Osteoblast (primary cell): ENCODE data around the gene CILP. TPM values are rescaled to one million over a fixed set of nuclear protein-coding genes. Genes with fewer than 3 reads are reported as not detected.

ENCODE experiments used
- DNase-seq: peaks from one replicate; pipeline ENCODE4 v3.0.0; 2011; ENCODE audit warnings: low spot score, mixed read lengths; ENCODE audit not compliant: insufficient read length; ENCODE audit errors: missing footprints
- H2AFZ ChIP-seq: 2 replicates; pipeline ENCODE4 v1.6.0; 2011; ENCODE audit warnings: mild to moderate bottlenecking, low read length
- H3K27ac ChIP-seq: 2 replicates; pipeline ENCODE4 v1.5.1; 2011; ENCODE audit warnings: mild to moderate bottlenecking, low read depth, low read length, moderate library complexity
- H3K27me3 ChIP-seq: 2 replicates; pipeline ENCODE4 v1.6.0; 2012; ENCODE audit warnings: mild to moderate bottlenecking, control low read depth, inconsistent platforms, low read length, moderate library complexity; ENCODE audit not compliant: insufficient read depth
- H3K36me3 ChIP-seq: 2 replicates; pipeline ENCODE4 v1.5.1; 2011; ENCODE audit warnings: mild to moderate bottlenecking, low read length, control low read depth, moderate library complexity; ENCODE audit not compliant: insufficient read depth
- H3K4me1 ChIP-seq: 2 replicates; pipeline ENCODE4 v1.5.1; 2011; ENCODE audit warnings: mild to moderate bottlenecking, low read length, control low read depth, moderate library complexity; ENCODE audit not compliant: insufficient read depth
- H3K4me2 ChIP-seq: 2 replicates; pipeline ENCODE4 v1.6.0; 2011; ENCODE audit warnings: mild to moderate bottlenecking, low read length; ENCODE audit not compliant: insufficient read depth
- H3K4me3 ChIP-seq: fragments of 200-600 bp; sonication (generic); 3 replicates; pipeline ENCODE4 v1.5.1; 2012; ENCODE audit warnings: mild to moderate bottlenecking, low read length, inconsistent platforms; ENCODE audit not compliant: insufficient read depth
- H3K79me2 ChIP-seq: 2 replicates; pipeline ENCODE4 v1.6.0; 2012; ENCODE audit warnings: mild to moderate bottlenecking, low read length, control low read depth, inconsistent platforms; ENCODE audit not compliant: insufficient read depth
- H3K9me3 ChIP-seq: 2 replicates; pipeline ENCODE4 v1.5.1; 2011; ENCODE audit warnings: low read depth, low read length, control low read depth
- H4K20me1 ChIP-seq: 2 replicates; pipeline ENCODE4 v1.6.0; 2012; ENCODE audit warnings: mild to moderate bottlenecking, low read length, control low read depth; ENCODE audit not compliant: insufficient read depth
- CTCF ChIP-seq: IDR thresholded peaks from 2 replicates; pipeline ENCODE4 v1.5.1; 2011; ENCODE audit warnings: mild to moderate bottlenecking, low read depth, low read length, moderate library complexity; ENCODE audit errors: extremely low read depth
- small RNA-seq: library from RNA; depleted of rRNA; stranded (forward); fragments of <200 nt; gene quantifications from one replicate; pipeline ENCODE3, GENCODE V24; 2012
- total RNA-seq: library from RNA; depleted of rRNA; stranded (reverse); fragments of >200 nt; gene quantifications from 2 replicates; pipeline ENCODE4 v1.2.3, GENCODE V29; 2012

The CILP gene
- total RNA-seq, 1 donor, result under 0.01 TPM

- Histone ChIP-seq H3K27me3 (no peaks in the 10 kb centered on the region), H3K4me3 (no peak overlapping the region), H3K36me3 (peaks cover 22% of the 10 kb centered on the region), H3K27ac (no peak overlapping the region), H3K4me2 (no peak overlapping the region), H2AFZ (no peak overlapping the region), H3K4me1 (no peaks in the 10 kb centered on the region), H3K9me3 (no peaks in the 10 kb centered on the region), H3K79me2 (no peaks in the 10 kb centered on the region), H4K20me1 (no peaks in the 10 kb centered on the region)
- no peak for TF ChIP-seq CTCF
- peak; percentile 47 for DNase-seq
Measured at GRCh38 chr15:65147902-65148301, 63.4 kb downstream of the CILP start.

- no peak for TF ChIP-seq CTCF
- Histone ChIP-seq H3K27me3 (no peaks in the 10 kb centered on the region), H3K9me3 (no peaks in the 10 kb centered on the region), H3K4me3 (no peak overlapping the region), H3K36me3 (peaks cover 13% of the 10 kb centered on the region), H3K4me1 (no peaks in the 10 kb centered on the region), H3K27ac (no peak overlapping the region), H4K20me1 (no peaks in the 10 kb centered on the region), H2AFZ (no peak overlapping the region), H3K79me2 (no peaks in the 10 kb centered on the region), H3K4me2 (no peak overlapping the region)
- DNase-seq, result no peak
Measured at GRCh38 chr15:65146438-65146837, 64.8 kb downstream of the CILP start.

Small RNAs within 50 kb of the gene (small RNA-seq; reads per million reads assigned to genes)
- gene AC068213.1 (not detected), gene RNU6-686P (not detected)

Other genes starting within 250 kb of the CILP start
- gene SPG21, start 221.6 kb downstream of the CILP start, total RNA-seq, result 142 and 164 TPM in 2 replicates
- 24.5 and 31.8 TPM in 2 replicates for gene MTFMT, start 181.8 kb downstream of the CILP start, total RNA-seq
- gene SLC51B, start 166.1 kb downstream of the CILP start, total RNA-seq, result not detected in 2 replicates
- gene RASL12, start 143.5 kb downstream of the CILP start, total RNA-seq, result under 0.01 and 0.36 TPM in 2 replicates
- not detected in 2 replicates for gene KBTBD13, start 134.7 kb downstream of the CILP start, total RNA-seq
- 2.9 and 3.3 TPM in 2 replicates for gene UBAP1L, start 96.3 kb downstream of the CILP start, total RNA-seq
- 19.5 and 20.3 TPM in 2 replicates for gene PDCD7, start 77.7 kb downstream of the CILP start, total RNA-seq
- 39.5 and 46.7 TPM in 2 replicates for gene CLPX, start 26.1 kb downstream of the CILP start, total RNA-seq
- gene PARP16, start 75.4 kb upstream of the CILP start, total RNA-seq, result 6.2 and 6.5 TPM in 2 replicates
- not detected in 2 replicates for gene RNU5A-1, start 84.6 kb upstream of the CILP start, total RNA-seq
- gene RNU5B-1, start 93.2 kb upstream of the CILP start, total RNA-seq, result not detected in 2 replicates
- 0.29 TPM in 1 of 2 replicates, not detected in the other for gene IGDCC3, start 166.5 kb upstream of the CILP start, total RNA-seq
- 3.6 and 6.2 TPM in 2 replicates for gene IGDCC4, start 211.5 kb upstream of the CILP start, total RNA-seq